ENCODE measurements around the gene SLC10A3. TPM values are rescaled to one million over a fixed set of nuclear protein-coding genes. Genes with fewer than 3 reads are reported as not detected.

Gene SLC10A3
- total RNA-seq, 1 donor from 2014 or later, result 13.0 TPM

GRCh38 chrX:154486396-154487207 is 3.8 kb downstream of the SLC10A3 start, which contains the start of gene UBL4A:
TSS of gene UBL4A (minus strand) at chrX:154486615. CDS start at chrX:154486584, 31 bp downstream.
- DNase-seq (ENCODE audit: missing footprints), result peak; percentile 86
- intact Hi-C loops (cut with DNase I), result loop anchor here (2.0 kb wide), 1 partner anchor 30 kb away; the partner anchor contains the start of gene FAM3A
- peak; percentile 35 for ATAC-seq

GRCh38 chrX:154486052-154486395 is 4.4 kb downstream of the SLC10A3 start:
- no peak for ATAC-seq
- DNase-seq (ENCODE audit: missing footprints), result peak; percentile 76
- intact Hi-C loops (cut with DNase I), result loop anchor here (2.0 kb wide), 1 partner anchor 31 kb away; the partner anchor contains the start of gene FAM3A

DNA sequence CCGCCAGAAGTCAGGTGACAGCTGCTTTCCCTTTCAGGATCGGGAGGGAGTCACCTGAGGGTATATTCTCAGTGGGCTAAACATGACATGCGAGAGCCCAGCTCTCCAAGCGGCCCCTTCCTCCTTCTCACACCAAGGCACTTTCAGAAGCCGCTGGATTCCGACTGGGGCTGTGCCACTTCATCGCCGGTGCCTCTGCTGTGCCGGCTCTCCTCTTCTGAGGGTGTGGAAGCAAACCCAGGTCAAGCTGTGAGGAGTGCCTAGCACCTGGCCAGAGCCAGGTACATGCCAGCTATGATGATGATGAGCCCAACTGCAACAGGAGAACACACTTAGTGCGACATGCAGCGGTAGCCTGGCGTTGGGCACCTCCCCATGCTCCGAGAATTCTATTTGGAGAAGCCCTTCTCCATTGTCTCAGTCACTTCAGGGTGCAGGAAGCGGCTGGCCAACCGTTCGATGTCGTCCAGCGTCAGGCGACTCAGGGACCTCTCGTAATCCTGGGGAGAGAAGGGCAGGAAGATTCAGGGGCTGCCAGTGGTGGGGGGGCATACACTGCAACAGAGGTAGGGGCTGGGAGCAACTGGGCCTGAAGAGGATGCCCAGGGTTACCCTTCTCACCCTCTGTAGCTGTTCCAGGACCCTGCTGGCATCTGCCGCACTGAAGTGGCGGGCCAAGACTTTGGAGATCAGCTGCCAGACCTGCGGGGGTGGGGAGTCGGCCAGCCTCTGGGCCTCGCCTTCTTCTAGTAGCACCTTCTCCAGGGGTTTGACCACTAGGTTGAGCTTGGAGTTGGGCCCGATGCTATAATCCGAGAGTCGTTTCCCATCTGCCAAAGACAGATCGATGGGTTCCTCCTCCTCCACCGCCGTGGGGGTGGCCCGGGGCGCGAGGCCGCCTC is 5.0 kb downstream of the SLC10A3 start:
- intact Hi-C loops (cut with DNase I), result loop anchor here (2.0 kb wide), 1 partner anchor 31 kb away; the partner anchor contains the start of gene FAM3A
- ATAC-seq (no peak), DNase-seq (ENCODE audit: missing footprints) (no peak)

DNA sequence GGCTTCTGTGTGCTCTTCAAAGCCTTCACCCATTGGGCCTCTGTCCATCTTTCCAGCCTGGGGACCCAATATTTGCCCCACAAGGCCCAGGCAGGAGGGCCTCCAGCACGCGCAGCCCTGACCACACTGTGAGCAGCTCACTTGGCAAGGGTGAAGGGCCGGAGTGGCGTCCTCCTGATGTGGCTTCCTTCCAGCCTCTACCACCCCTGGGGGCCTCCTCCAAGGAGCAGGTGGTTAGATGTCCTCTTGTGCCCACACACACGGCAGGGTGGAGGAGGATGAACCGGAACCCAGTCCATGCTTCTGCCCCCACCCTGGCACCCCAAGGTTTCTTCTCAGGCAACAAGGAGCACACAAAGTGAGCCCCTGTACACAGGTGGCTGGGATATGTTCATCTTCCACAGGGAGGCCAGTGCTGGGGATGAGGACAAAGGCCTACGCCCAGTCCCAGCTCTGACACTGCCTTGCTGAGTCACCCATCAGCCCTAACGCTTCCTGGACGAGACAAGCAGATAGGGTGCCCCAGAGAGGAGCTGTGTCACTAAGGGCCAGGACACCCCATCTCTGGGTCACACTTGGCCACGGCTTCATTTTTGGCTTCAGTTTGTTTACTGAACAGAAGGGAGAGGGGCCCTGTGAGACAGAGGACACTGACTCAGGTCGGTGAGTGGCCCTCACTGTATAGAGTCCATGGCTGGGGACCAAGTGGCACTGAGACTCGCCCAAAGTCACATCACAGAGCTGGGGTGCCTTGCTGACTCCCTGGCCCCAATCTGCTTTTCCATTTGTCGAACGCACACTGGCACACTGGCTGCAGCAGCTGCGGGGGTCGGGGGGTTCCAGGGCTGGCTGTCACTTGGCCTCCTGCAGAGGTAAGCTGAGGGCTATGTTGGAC is 5.9 kb downstream of the SLC10A3 start:
- DNase-seq (ENCODE audit: missing footprints) (no peak), ATAC-seq (no peak)
- intact Hi-C loops (cut with DNase I), result no loop called here

DNA sequence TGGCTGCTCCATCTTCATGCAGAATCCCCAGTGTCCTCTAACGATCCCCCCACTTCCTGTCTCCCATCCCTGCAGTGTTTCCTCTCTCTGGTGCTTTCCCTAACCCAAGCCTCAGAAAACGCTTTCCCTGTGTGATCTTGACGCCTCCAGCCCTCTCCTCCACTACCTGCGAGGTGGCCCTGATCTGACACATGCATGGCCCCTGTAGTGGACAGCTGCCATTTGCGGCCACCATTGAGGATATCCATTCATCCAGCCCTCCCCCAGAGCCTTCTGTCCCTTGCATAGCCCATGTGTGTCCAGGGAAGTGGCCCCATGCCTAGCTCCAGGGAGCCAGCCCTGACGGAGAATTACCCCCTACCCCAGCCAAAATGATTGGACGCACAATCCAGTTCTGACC is 7.1 kb downstream of the SLC10A3 start:
- intact Hi-C loops (cut with DNase I), result no loop called here
- ATAC-seq (no peak), DNase-seq (ENCODE audit: missing footprints) (no peak)

GRCh38 chrX:154482786-154483185 is 7.6 kb downstream of the SLC10A3 start:
- ATAC-seq, result no peak
- intact Hi-C loops (cut with DNase I), result no loop called here
- no peak for DNase-seq (ENCODE audit: missing footprints)

DNA sequence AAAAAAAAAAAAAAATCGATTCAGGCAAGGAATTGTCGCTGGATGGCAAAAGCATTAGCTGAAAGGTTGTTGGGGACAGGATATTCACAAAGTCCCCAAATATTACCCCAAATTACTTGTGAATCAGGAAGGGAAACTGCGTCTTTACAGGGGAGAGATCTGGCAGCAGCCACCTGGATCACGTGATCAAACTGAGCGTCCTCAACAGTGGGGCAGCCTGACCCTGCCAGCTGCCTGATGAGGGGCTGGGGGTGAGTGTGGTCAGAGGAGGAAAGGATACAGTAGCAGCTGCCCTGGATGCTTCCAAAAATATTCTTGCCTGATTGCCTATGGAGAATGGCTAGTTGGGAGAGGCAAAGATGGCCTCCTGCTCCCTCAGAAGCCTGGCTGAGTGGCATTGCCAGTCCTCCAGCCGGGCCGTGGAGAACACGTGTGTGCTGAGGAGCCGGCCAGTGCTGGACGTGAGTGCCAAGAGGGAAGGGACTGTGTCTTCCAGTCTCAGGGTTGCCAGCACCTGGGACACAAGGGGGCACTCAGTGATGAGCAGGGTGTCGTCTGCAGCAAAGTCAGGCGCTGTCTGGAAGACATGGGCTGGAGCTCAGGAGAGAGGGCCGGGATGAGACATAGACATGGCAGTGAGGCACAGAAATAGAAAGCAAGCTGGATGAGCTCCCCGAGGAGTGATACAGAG is 8.4 kb downstream of the SLC10A3 start:
- ATAC-seq (no peak), DNase-seq (ENCODE audit: missing footprints) (no peak)
- intact Hi-C loops (cut with DNase I), result no loop called here

DNA sequence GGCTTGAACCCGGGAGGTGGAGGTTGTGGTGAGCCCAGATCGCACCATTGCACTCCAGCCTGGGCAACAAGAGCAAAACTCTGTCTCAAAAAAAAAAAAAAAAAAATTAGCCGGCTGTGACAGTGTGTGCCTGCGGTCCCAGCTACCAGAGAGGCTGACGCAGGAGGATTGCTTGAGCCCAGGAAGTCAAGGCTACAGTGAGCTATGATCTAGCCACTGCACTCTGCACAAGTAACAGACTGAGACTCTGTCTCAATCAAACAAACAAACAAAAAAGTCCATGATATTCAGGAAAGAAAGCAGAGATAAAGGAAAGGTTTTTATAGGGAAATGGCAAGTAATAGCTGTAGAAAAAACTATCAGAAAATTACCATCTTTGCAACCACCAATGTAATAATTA is 9.2 kb downstream of the SLC10A3 start:
- DNase-seq (ENCODE audit: missing footprints) (no peak), ATAC-seq (no peak)
- intact Hi-C loops (cut with DNase I), result no loop called here

- intact Hi-C loops (cut with DNase I), result loop anchor here (2.0 to 5.0 kb wide), 2 partner anchors 20 to 37 kb away; partner anchors contain the start of genes FAM50A and PLXNA3
- DNase-seq (ENCODE audit: missing footprints) (peak; percentile 97), ATAC-seq (peak; percentile 96)
Measured at GRCh38 chrX:154478728-154479622, 11.5 kb downstream of the SLC10A3 start, which contains the start of gene LAGE3. TSS of gene LAGE3 (minus strand) at chrX:154479281. CDS start at chrX:154478915, 366 bp downstream.

GRCh38 chrX:154477891-154478477 is 12.4 kb downstream of the SLC10A3 start:
- no peak for DNase-seq (ENCODE audit: missing footprints)
- intact Hi-C loops (cut with DNase I), result loop anchor here (2.0 to 5.0 kb wide), 2 partner anchors 19 to 36 kb away; partner anchors contain the start of genes FAM50A and PLXNA3
- no peak for ATAC-seq

- ATAC-seq, result no peak
- intact Hi-C loops (cut with DNase I), result loop anchor here (5.0 kb wide), 1 partner anchor 35 kb away; the partner anchor contains the start of gene FAM50A
- no peak for DNase-seq (ENCODE audit: missing footprints)
Measured at GRCh38 chrX:154476821-154477220, 13.6 kb downstream of the SLC10A3 start.

GRCh38 chrX:154473683-154474082 is 16.7 kb downstream of the SLC10A3 start:
- no peak for ATAC-seq
- DNase-seq (ENCODE audit: missing footprints), result no peak
- intact Hi-C loops (cut with DNase I), result no loop called here

- no peak for DNase-seq (ENCODE audit: missing footprints)
- intact Hi-C loops (cut with DNase I), result no loop called here
Measured at GRCh38 chrX:154472685-154473632, 17.5 kb downstream of the SLC10A3 start.

DNA sequence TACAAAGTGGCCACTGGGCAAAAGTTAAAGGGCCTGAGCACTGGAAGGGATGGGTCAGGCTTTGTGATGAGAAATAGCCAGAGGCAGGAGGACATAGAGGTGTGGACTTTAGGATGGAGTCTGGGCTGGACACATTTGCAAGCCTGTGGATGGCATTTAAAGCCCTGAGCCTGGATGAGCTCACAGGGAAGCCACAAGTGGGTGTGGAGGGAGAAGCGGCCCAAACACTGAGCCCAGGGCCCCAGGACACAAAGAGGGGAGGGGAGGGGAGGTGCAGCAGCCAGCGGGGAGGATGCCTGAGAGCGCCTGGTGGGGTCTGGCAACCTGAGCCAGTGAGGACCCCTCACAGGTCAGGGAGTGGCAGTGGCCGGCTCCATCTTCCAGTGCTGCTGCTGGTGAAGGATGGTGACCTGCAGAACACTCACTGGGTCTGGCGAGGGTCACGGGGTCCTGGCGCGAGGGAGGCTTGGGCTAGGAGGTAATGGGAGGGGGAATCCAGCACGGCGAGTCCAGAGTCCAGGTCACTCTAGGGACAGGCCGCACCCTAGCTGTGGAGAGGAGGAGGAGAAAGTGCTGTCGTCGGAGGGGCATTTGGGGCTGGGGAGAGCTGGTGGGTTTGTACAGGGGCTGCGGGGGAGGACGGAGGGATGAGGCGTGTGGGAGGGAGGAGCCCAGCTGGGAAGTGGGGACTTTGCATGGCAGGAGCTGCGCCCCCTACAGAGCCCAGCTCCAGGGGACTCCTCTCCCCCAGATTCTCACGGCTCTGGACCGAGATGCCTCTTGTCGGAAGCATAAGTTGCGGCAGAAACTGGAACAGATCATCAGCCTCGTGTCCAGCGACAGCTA is 18.4 kb downstream of the SLC10A3 start:
- ATAC-seq (no peak), DNase-seq (ENCODE audit: missing footprints) (no peak)
- intact Hi-C loops (cut with DNase I), result no loop called here

More at GRCh38 chrX:154472685-154473632, 17.5 kb downstream of the SLC10A3 start:
- ATAC-seq, result no peak

All from Right ventricle myocardium inferior (tissue), 1 donor.